Psoas muscle (tissue), 8 donors: ENCODE measurements around the gene MAGI2. TPM values are rescaled to one million over a fixed set of nuclear protein-coding genes. Genes with fewer than 3 reads are reported as not detected.

Experiments used
- ATAC-seq, 4 donors: fragments of 200-7000 bp; cut with Tn5 transposase; one replicate each; pipeline ENCODE4 v1.9.1; 2020; ENCODE audit warnings: moderate library complexity in 3 of 4, mild to moderate bottlenecking in 2 of 4
- DNase-seq, 2 donors: peaks; one replicate each; pipeline ENCODE4 v3.0.0-alpha.2; 2020
- H3K27ac ChIP-seq: fragments of 200-600 bp; one replicate; pipeline ENCODE4 v1.8.0; 2022
- H3K27me3 ChIP-seq, 3 donors: fragments of 200-600 bp in 1 of 3; one replicate each; pipeline versions ENCODE4 v1.6.1 to v1.8.0; 2013 to 2022; ENCODE audit warnings: low read length in 2 of 3, mild to moderate bottlenecking in 2 of 3, moderate library complexity in 1 of 3; ENCODE audit not compliant: insufficient read depth in 3 of 3
- H3K36me3 ChIP-seq, 2 donors: fragments of 200-600 bp in 1 of 2; one replicate each; pipeline versions ENCODE4 v1.6.1 to v1.8.0; 2013 to 2022; ENCODE audit warnings: low read depth in 1 of 2, mild to moderate bottlenecking in 1 of 2, moderate library complexity in 1 of 2; ENCODE audit not compliant: insufficient read depth in 1 of 2
- H3K4me1 ChIP-seq: fragments of 200-600 bp; one replicate; pipeline ENCODE4 v1.8.0; 2022
- H3K4me3 ChIP-seq: fragments of 200-600 bp; one replicate; pipeline ENCODE4 v1.8.0; 2022; ENCODE audit warnings: mild to moderate bottlenecking
- H3K9me3 ChIP-seq: fragments of 200-600 bp; one replicate; pipeline ENCODE4 v1.8.0; 2022
- CTCF ChIP-seq: fragments of 200-600 bp; IDR thresholded peaks from one replicate; pipeline ENCODE4 v1.8.0; 2022; ENCODE audit warnings: antibody characterized with exemption
- WGBS, 3 donors: extraction: QIAGEN DNeasy Blood & Tissue Kit; methylation state at CpG; one replicate each; pipeline versions ENCODE4 v1.1.6 to v1.1.7; 2013; 5-methylcytosine and 5-hydroxymethylcytosine counted together
- intact Hi-C, 2 donors: fragments of 100-400 bp; cut with DNase I; formaldehyde crosslinking; loops; one replicate each; pipeline versions ENCODE4 v1.11.0 to v1.14.2; 2022
- polyA plus RNA-seq, 3 donors: library from polyadenylated mRNA; stranded (reverse); fragments of 200-250 nt; gene quantifications; one replicate each; pipeline ENCODE4 v1.2.3, GENCODE V29; 2013
- total RNA-seq, 4 donors: library from RNA; stranded (reverse); fragmentation: NEBNext Ultra II Directional in 2 of 4; extraction: Animal tissue kit (Norgen Biotek cat#: 25700) in 2 of 4; gene quantifications; one replicate each; pipeline versions ENCODE4 v1.2.1 to v1.2.4, GENCODE V29; 2021 to 2023
- donor health status: healthy with polysubstance abuse.
- donor health status: DM: no; HTN: no; CAD: no; lungs with moderate emphysema.
- donor health status: Bipolar disorder and iron deficiency.
- donor health status: healthy.
- donor health status: DM: yes; HTN: yes; CAD: no.
- donor health status: DM: no; HTN: no; CAD: no.
- donor health status: DM: no; HTN: no; CAD: no.
- donor health status: DM: yes; HTN: yes; CAD: no.

MAGI2 gene
- total and polyA plus RNA-seq, 7 donors = 0.46 to 2.5 (median 1.4) TPM

DNA sequence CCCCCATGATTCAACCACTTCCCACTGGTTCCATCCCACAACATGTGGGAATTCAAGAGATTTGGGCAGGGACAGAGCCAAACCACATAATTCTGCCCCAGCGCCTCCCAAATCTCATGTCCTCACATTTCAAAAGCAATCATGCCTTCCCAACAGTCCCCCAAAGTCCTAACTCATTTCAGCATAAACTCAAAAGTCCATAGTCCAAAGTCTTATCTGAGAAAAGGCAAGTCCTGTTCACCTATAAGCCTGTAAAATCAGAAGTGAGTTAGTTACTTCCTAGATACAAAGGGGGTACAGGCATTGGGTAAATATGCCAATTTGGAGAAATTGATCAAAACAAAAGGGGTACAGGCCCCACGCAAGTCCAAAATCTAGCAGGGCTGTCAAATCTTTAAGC, 272.9 kb downstream of the MAGI2 start:
- Histone ChIP-seq H3K9me3 (no peaks in the 10 kb centered on the region), H3K4me3 (no peak overlapping the region), H3K4me1 (no peaks in the 10 kb centered on the region), H3K27ac (no peak overlapping the region), H3K36me3 (no peaks in the 10 kb centered on the region), H3K27me3 (no peaks in the 10 kb centered on the region)
- 46 to 76% (median 48%) methylated on average over 2 of the region's 2 CpGs for WGBS, 3 donors
- no peak for TF ChIP-seq CTCF
- no peak for DNase-seq
- no peak for ATAC-seq
- intact Hi-C loops = no loop called here

DNA sequence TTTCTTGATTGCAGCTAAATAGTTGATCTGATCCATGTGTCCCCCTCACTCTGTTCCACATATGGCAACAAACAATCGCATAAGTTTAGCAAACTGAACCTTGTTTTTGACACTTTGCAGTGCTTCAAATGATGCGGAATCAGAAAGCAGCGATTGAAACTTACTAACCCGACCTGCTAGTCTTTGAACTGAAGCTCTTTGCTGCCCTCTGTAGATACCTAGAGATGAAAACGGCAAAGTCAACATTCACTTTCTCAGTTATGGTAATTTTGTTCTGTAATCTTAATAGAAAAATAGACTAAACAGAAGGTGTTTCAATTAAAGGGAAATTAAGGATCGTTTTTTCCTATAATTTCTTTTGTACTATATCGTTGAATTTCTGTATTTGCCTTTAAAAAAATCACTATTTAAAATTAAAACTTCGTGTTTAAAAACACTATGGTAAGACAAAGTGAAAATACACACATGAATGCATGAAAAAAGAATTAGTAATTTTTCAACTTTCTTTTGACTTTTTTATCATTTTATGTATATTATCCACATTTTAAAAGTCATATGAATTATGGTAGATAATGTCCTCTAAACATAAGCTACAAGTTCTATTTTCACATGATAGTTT, 276.5 kb downstream of the MAGI2 start:
- no peaks in the 10 kb centered on the region for H3K36me3 ChIP-seq
- no peaks in the 10 kb centered on the region for H3K27me3 ChIP-seq
- 12 to 14% (median 13%) methylated on average over 8 of the region's 8 CpGs for WGBS, 3 donors
- no peak overlapping the region for H3K27ac ChIP-seq
- peak in 2 of 4 donors; percentile 65 to 79 for ATAC-seq
- no peak for DNase-seq
- no peaks in the 10 kb centered on the region for H3K9me3 ChIP-seq
- no peaks in the 10 kb centered on the region for H3K4me1 ChIP-seq
- TF ChIP-seq CTCF = peak; percentile 60
- no peak overlapping the region for H3K4me3 ChIP-seq
- intact Hi-C loops = loop anchor here (5.0 kb wide), 2 partner anchors 665 to 1155 kb away; no protein-coding TSS in a partner anchor

DNA sequence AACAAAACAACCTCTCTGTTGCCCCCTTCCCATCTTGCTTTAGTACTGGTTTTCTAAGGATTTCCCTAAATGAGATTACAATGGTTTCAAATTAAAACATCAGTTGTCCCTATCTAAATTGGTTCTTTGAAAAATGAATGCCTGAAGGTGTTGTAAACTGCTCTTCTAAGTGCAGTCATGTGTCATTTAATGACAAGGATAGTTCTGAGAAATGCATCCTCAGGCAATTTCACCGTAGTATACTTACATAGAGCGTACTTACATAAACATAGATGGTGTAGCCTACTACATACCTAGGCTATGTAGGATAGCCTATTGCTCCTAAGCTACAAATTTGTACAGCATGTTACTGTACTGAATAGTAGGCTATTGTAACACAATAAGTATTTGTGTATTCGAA, 278.1 kb downstream of the MAGI2 start:
- intact Hi-C loops = loop anchor here (5.0 kb wide), 2 partner anchors 663 to 1153 kb away; no protein-coding TSS in a partner anchor
- 89 to 93% (median 92%) methylated on average over 3 of the region's 3 CpGs for WGBS, 3 donors
- TF ChIP-seq CTCF = no peak

GRCh38 chr7:79165225-79165624, 288.2 kb downstream of the MAGI2 start:
- H3K36me3 ChIP-seq = no peaks in the 10 kb centered on the region
- 86 to 90% (median 88%) methylated on average over 1 of the region's 1 CpG for WGBS, 3 donors
- intact Hi-C loops = no loop called here
- no peaks in the 10 kb centered on the region for H3K27me3 ChIP-seq
- no peak overlapping the region for H3K4me3 ChIP-seq
- H3K4me1 ChIP-seq = no peaks in the 10 kb centered on the region
- ATAC-seq = no peak
- no peak for DNase-seq
- H3K27ac ChIP-seq = no peak overlapping the region
- no peak for TF ChIP-seq CTCF
- no peaks in the 10 kb centered on the region for H3K9me3 ChIP-seq

More for the DNA sequence above, 278.1 kb downstream of the MAGI2 start:
- H3K4me1 ChIP-seq = no peaks in the 10 kb centered on the region
- no peak for ATAC-seq
- H3K36me3 ChIP-seq = no peaks in the 10 kb centered on the region
- H3K27me3 ChIP-seq = no peaks in the 10 kb centered on the region
- no peak overlapping the region for H3K27ac ChIP-seq
- DNase-seq = no peak
- H3K9me3 ChIP-seq = no peaks in the 10 kb centered on the region
- H3K4me3 ChIP-seq = no peak overlapping the region
